ENCODE data around the gene SLC6A12. TPM values are rescaled to one million over a fixed set of nuclear protein-coding genes. Genes with fewer than 3 reads are reported as not detected.
A peak's percentile ranks its signal among the peaks of the same experiment; 100 is the strongest.
"Not testable (repeated sequence)": the region's sequence is repeated elsewhere in the genome, so short reads cannot be mapped to it uniquely, and the experiment has no call there.

The SLC6A12 gene
- total RNA-seq, 1 experiment from 2014 or later: not detected

GRCh38 chr12:195156-195555, 18.8 kb downstream of the SLC6A12 start:
- Histone ChIP-seq H3K27ac (no peak overlapping the region), H3K9me3 (replicated peaks) (no peaks in the 10 kb centered on the region), H3K4me1 (replicated peaks) (peaks cover 7% of the 10 kb centered on the region), H3K4me3 (no peak overlapping the region), H3K27me3 (replicated peaks) (peaks cover 50% of the 10 kb centered on the region), H3K36me3 (no peaks in the 10 kb centered on the region)
- no peak for DNase-seq (ENCODE audit: low read depth in 1 of 2, low spot score in 2 of 2)

GRCh38 chr12:194276-194675, 19.7 kb downstream of the SLC6A12 start:
- Histone ChIP-seq H3K4me3 (no peak overlapping the region), H3K27me3 (replicated peaks) (peaks cover 53% of the 10 kb centered on the region), H3K4me1 (replicated peaks) (peaks cover under 1% of the 10 kb centered on the region), H3K9me3 (replicated peaks) (no peaks in the 10 kb centered on the region), H3K27ac (no peak overlapping the region), H3K36me3 (no peaks in the 10 kb centered on the region)
- DNase-seq (ENCODE audit: low read depth in 1 of 2, low spot score in 2 of 2): no peak

- Histone ChIP-seq H3K9me3 (replicated peaks) (no peaks in the 10 kb centered on the region), H3K4me1 (replicated peaks) (peaks cover 3% of the 10 kb centered on the region; the same call in 1 of the 2 replicates), H3K36me3 (no peaks in the 10 kb centered on the region), H3K27ac (no peak overlapping the region), H3K4me3 (no peak overlapping the region), H3K27me3 (replicated peaks) (peaks cover 53% of the 10 kb centered on the region)
- DNase-seq (ENCODE audit: low read depth in 1 of 2, low spot score in 2 of 2): no peak
Measured at GRCh38 chr12:193261-193660, 20.7 kb downstream of the SLC6A12 start.

GRCh38 chr12:191541-191940, 22.4 kb downstream of the SLC6A12 start:
- Histone ChIP-seq H3K36me3 (no peaks in the 10 kb centered on the region), H3K27me3 (replicated peaks) (peaks cover 54% of the 10 kb centered on the region)
- DNase-seq (ENCODE audit: low read depth in 1 of 2, low spot score in 2 of 2): no peak

GRCh38 chr12:190881-191280, 23.1 kb downstream of the SLC6A12 start:
- no peak for DNase-seq (ENCODE audit: low read depth in 1 of 2, low spot score in 2 of 2)
- H3K9me3 ChIP-seq (replicated peaks): no peaks in the 10 kb centered on the region
- H3K4me1 ChIP-seq (replicated peaks): peaks cover 3% of the 10 kb centered on the region; the same call in 1 of the 2 replicates
- no peak overlapping the region for H3K4me3 ChIP-seq
- H3K36me3 ChIP-seq: no peaks in the 10 kb centered on the region
- H3K27me3 ChIP-seq (replicated peaks): peaks cover 54% of the 10 kb centered on the region
- H3K27ac ChIP-seq: no peak overlapping the region

More at GRCh38 chr12:191541-191940, 22.4 kb downstream of the SLC6A12 start:
- Histone ChIP-seq H3K4me3 (no peak overlapping the region), H3K4me1 (replicated peaks) (peaks cover 3% of the 10 kb centered on the region; the same call in 1 of the 2 replicates), H3K9me3 (replicated peaks) (no peaks in the 10 kb centered on the region), H3K27ac (no peak overlapping the region)

GRCh38 chr12:189622-189962, 24.4 kb downstream of the SLC6A12 start:
- H3K4me1 ChIP-seq (replicated peaks): peaks cover 3% of the 10 kb centered on the region; the same call in 1 of the 2 replicates
- H3K9me3 ChIP-seq (replicated peaks): no peaks in the 10 kb centered on the region
- H3K27me3 ChIP-seq (replicated peaks): peaks cover 48% of the 10 kb centered on the region
- no peak overlapping the region for H3K4me3 ChIP-seq
- no peak for DNase-seq (ENCODE audit: low read depth in 1 of 2, low spot score in 2 of 2)
- no peaks in the 10 kb centered on the region for H3K36me3 ChIP-seq
- no peak overlapping the region for H3K27ac ChIP-seq

GRCh38 chr12:188910-189621, 24.9 kb downstream of the SLC6A12 start:
- Histone ChIP-seq H3K27me3 (replicated peaks) (peaks cover 43% of the 10 kb centered on the region), H3K36me3 (no peaks in the 10 kb centered on the region), H3K4me3 (peak overlapping the region; percentile 18), H3K9me3 (replicated peaks) (no peaks in the 10 kb centered on the region), H3K27ac (no peak overlapping the region), H3K4me1 (replicated peaks) (peaks cover 3% of the 10 kb centered on the region; the same call in 1 of the 2 replicates)
- DNase-seq (ENCODE audit: low read depth in 1 of 2, low spot score in 2 of 2): peak in 1 of 2 experiments; percentile 39

- H3K27ac ChIP-seq; H3K9me3 ChIP-seq (replicated peaks); H3K36me3 ChIP-seq; H3K4me1 ChIP-seq (replicated peaks); H3K4me3 ChIP-seq; DNase-seq (ENCODE audit: low read depth in 1 of 2, low spot score in 2 of 2): not testable (repeated sequence)
- H3K27me3 ChIP-seq (replicated peaks): peaks cover 37% of the 10 kb centered on the region
Measured at GRCh38 chr12:187986-188909, 25.7 kb downstream of the SLC6A12 start.

- Histone ChIP-seq H3K27ac (no peak overlapping the region), H3K4me1 (replicated peaks) (peaks cover 12% of the 10 kb centered on the region; the same call in 1 of the 2 replicates), H3K4me3 (no peak overlapping the region), H3K9me3 (replicated peaks) (no peaks in the 10 kb centered on the region), H3K27me3 (replicated peaks) (peaks cover 30% of the 10 kb centered on the region), H3K36me3 (no peaks in the 10 kb centered on the region)
- no peak for DNase-seq (ENCODE audit: low read depth in 1 of 2, low spot score in 2 of 2)
Measured at GRCh38 chr12:186006-186625, 27.8 kb downstream of the SLC6A12 start.

- peaks cover 14% of the 10 kb centered on the region; the same call in 1 of the 2 replicates for H3K4me1 ChIP-seq (replicated peaks)
- H3K9me3 ChIP-seq (replicated peaks): no peaks in the 10 kb centered on the region
- DNase-seq (ENCODE audit: low read depth in 1 of 2, low spot score in 2 of 2): no peak
- no peak overlapping the region for H3K4me3 ChIP-seq
- H3K27me3 ChIP-seq (replicated peaks): peaks cover 25% of the 10 kb centered on the region
- no peaks in the 10 kb centered on the region for H3K36me3 ChIP-seq
- H3K27ac ChIP-seq: no peak overlapping the region
Measured at GRCh38 chr12:185576-185955, 28.4 kb downstream of the SLC6A12 start.

- H3K27ac ChIP-seq: no peak overlapping the region
- H3K27me3 ChIP-seq (replicated peaks): peaks cover 19% of the 10 kb centered on the region
- H3K36me3 ChIP-seq: no peaks in the 10 kb centered on the region
- DNase-seq (ENCODE audit: low read depth in 1 of 2, low spot score in 2 of 2): no peak
- H3K4me1 ChIP-seq (replicated peaks): peaks cover 16% of the 10 kb centered on the region; the same call in 1 of the 2 replicates
- no peaks in the 10 kb centered on the region for H3K9me3 ChIP-seq (replicated peaks)
- no peak overlapping the region for H3K4me3 ChIP-seq
Measured at GRCh38 chr12:184811-185575, 29.0 kb downstream of the SLC6A12 start.

- H3K9me3 ChIP-seq (replicated peaks): no peaks in the 10 kb centered on the region
Measured at GRCh38 chr12:182381-182892, 31.5 kb downstream of the SLC6A12 start.

GRCh38 chr12:181921-182320, 32.0 kb downstream of the SLC6A12 start:
- Histone ChIP-seq H3K27me3 (replicated peaks) (peaks cover 3% of the 10 kb centered on the region; the same call in 1 of the 2 replicates), H3K27ac (no peak overlapping the region)

More at GRCh38 chr12:182381-182892, 31.5 kb downstream of the SLC6A12 start:
- peaks cover 3% of the 10 kb centered on the region; the same call in 1 of the 2 replicates for H3K27me3 ChIP-seq (replicated peaks)
- H3K4me1 ChIP-seq (replicated peaks): peaks cover 12% of the 10 kb centered on the region; the same call in 1 of the 2 replicates
- peak; percentile 39 to 64 for DNase-seq (ENCODE audit: low read depth in 1 of 2, low spot score in 2 of 2)
- no peaks in the 10 kb centered on the region for H3K36me3 ChIP-seq
- H3K27ac ChIP-seq: no peak overlapping the region
- no peak overlapping the region for H3K4me3 ChIP-seq

More at GRCh38 chr12:181921-182320, 32.0 kb downstream of the SLC6A12 start:
- Histone ChIP-seq H3K36me3 (no peaks in the 10 kb centered on the region), H3K9me3 (replicated peaks) (no peaks in the 10 kb centered on the region), H3K4me3 (no peak overlapping the region), H3K4me1 (replicated peaks) (peaks cover 12% of the 10 kb centered on the region)
- no peak for DNase-seq (ENCODE audit: low read depth in 1 of 2, low spot score in 2 of 2)
